ENCODE data around the gene PLEKHM3.

PLEKHM3 gene

GRCh38 chr2:208025037-208025813 is at the start of gene PLEKHM3:
PLEKHM3 (minus strand) TSS chr2:208025527; CDS start chr2:208001639, 23,888 bp downstream.
- DNase-seq, result peak; percentile 55

GRCh38 chr2:208074610-208075356 is 49.5 kb upstream of the PLEKHM3 start:
- DNase-seq, result no peak

- DNase-seq, result peak; percentile 36
Observed at GRCh38 chr2:208072250-208072892, 47.0 kb upstream of the PLEKHM3 start.

- DNase-seq, result no peak
Observed at GRCh38 chr2:208069186-208069585, 43.9 kb upstream of the PLEKHM3 start.

GRCh38 chr2:208066016-208066415 is 40.7 kb upstream of the PLEKHM3 start:
- DNase-seq, result no peak

DNA sequence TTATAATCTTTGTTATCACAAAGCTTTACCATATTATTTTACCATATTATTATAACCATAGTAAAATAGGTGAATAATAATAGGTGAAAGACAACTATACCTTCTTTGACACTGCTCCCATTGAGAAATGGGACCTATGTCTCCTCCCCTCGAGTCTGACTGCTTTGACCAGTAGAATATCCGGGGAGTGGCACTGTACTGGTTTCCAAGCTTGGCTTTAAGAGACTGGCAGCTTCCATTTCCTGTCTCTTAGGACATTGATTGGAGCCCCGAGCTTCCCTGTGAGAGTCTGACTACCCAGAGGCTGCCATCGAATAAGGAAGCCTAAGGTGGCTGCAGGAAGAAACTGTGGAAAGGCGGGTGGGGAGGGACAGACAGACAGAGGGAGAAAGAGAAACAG is 40.1 kb upstream of the PLEKHM3 start:
- DNase-seq, result no peak

GRCh38 chr2:208064220-208064961 is 39.1 kb upstream of the PLEKHM3 start:
- DNase-seq, result no peak

DNA sequence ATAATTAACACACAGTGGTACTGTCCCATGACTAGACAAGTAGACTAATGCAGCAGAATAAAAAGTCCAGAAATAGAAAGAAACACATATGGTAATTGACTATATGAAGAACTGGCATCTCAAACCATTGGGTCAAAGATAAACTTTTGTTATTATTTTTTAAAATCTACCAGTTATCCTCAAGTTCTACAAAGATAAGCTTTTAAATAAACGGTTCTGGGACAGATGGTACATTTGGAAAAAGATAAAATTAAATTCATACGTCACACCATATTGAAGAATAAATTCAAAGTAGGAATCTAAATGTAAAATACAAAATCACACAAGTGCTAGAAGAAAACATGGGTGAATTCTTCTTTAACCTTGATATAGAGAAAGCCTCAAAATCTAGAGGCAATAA is 37.6 kb upstream of the PLEKHM3 start:
- DNase-seq, result no peak

DNA sequence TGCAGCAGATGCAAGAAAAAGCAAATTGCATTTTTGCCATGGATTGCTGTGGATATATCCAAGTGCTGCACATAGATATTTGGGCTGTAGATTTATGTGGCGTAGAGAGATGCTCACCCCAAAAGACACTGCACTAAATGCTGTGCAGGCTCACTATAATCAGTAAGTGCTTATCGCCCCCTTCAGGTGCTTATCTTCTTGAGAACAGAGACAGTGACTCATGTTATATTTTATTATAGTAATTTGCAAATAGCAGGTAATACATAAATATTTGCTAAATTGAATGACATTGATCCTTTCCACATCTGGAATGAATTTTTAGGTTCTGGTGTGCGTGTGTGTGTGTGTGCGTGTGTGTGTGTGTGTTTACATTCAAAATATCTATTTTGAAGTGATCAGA is 36.8 kb upstream of the PLEKHM3 start:
- no peak for DNase-seq

DNA sequence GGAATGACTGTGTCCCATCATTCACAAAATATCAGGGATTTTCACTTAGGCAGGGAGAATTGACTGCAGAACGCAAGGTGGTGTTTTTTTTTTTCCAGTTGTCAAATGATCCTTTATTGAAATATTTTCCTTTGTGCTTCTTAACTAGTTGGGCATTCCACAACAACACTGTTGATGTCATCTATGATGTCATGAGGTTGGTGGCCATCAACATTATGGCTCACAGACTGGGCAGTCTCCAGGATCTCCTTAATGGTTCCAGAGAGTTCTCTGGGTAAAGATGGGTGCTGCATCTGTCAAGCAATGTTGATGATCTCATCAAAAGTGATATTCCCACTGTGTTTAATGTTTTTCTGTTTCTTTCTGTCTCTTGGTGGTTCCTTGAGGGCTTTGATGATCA is 31.8 kb upstream of the PLEKHM3 start:
- DNase-seq, result no peak

- no peak for DNase-seq
Observed at GRCh38 chr2:208049441-208049840, 24.1 kb upstream of the PLEKHM3 start.

DNA sequence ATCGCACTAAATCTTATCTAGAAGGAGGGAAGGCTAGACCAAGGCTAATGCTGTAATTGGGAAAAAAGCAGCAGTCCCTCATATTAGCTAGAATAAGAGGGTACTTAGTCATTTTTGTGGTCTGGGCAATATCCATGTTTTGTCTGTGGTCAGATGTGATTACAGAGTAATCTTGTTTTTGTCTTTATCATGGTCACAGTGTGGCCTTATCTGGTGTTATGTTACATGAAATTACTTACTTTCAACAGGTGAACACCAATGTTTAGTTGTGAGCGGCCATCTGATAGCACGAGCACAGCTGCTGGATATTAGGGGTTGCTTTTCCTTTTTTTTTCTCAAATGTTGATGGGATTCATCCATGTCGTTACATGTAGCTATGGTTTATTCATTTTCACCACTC is 23.7 kb upstream of the PLEKHM3 start:
- DNase-seq, result no peak

DNA sequence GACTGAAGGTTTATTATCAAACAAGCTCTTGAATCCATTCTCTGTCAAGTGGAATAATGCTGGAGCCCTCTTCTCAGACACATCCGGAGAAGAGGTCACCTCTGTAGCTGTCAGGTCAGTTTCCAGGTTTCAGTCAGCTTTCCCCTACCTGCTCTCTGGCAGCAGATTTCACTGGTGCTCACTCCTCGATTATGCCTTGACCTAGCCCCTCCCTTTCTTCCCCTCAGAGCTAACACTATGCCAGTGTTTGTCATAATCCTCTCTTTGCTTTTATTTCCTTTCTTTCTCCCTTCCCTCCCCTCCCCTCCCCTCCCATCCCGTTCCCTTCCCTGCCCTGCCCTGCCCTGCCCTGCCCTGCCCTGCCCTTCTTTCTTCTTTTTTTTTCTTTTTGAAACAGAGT is 22.5 kb upstream of the PLEKHM3 start:
- DNase-seq, result no peak

- DNase-seq, result no peak
Observed at GRCh38 chr2:208046686-208047085, 21.4 kb upstream of the PLEKHM3 start.

- no peak for DNase-seq
Observed at GRCh38 chr2:208042450-208042849, 17.1 kb upstream of the PLEKHM3 start.

DNA sequence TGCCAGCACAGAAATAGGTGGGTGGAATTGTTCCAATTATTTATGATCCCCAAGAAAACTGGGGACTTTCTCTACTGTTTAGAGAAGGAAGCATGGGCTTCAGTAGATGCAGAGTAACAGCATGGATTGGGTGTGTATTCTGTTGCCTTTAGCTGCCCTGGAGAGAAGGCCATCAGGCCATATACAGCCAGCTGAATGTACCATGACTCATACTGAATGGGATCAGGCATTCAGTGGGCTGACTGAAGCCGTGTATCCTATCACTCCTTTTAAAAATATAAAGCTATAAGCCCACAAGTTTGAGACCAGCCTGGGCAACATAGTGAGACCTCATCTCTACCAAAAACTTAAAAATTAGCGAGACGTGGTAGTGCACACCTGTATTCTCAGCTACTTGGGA is 16.7 kb upstream of the PLEKHM3 start:
- no peak for DNase-seq

DNA sequence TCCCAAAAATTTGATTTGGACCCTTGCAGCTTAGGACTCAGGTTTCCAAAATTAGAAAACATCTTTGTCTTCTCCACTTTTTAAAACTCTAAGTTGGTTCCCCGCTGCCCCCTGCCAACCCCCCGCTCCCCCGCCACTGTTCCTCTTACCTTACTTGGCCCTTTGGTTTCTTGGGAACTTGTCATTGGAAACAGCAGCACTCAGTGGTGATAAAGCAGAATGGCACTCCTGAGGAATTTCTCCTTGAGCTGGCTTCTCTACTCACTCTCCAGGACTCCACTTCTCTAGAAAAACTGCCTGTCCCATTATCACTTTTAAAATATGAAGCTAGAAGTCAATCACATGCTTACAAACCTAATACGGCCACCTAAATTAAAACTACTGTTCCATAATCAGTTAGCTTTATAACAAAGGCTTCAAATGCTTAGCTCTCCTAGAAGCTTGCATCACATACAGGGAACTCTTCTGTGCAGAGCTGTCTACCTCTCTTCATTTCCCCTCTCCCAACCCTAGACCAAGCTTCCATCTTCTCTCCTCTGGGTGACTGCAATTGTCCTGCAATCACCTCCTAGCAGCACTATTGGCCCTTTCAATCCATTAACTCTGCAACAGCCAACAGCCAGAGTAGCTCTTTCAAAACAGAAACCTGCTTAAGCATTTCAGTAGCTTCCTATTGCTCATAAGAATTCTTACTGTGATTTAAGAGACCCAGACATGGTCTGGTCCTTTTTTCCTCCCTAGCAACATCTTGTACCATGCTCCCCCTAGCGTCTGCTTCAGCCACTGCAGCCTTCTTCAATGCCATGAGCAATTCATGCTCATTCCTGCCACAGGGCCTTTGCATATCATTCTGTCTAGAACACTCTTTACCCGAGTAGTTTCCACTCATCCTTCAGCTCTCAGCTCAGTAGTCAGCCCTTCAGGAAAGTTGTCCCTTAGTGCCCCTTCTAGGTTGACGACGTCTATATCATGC is 15.2 kb upstream of the PLEKHM3 start:
- DNase-seq, result peak; percentile 3

GRCh38 chr2:208039376-208040110 is 14.2 kb upstream of the PLEKHM3 start:
- no peak for DNase-seq

DNA sequence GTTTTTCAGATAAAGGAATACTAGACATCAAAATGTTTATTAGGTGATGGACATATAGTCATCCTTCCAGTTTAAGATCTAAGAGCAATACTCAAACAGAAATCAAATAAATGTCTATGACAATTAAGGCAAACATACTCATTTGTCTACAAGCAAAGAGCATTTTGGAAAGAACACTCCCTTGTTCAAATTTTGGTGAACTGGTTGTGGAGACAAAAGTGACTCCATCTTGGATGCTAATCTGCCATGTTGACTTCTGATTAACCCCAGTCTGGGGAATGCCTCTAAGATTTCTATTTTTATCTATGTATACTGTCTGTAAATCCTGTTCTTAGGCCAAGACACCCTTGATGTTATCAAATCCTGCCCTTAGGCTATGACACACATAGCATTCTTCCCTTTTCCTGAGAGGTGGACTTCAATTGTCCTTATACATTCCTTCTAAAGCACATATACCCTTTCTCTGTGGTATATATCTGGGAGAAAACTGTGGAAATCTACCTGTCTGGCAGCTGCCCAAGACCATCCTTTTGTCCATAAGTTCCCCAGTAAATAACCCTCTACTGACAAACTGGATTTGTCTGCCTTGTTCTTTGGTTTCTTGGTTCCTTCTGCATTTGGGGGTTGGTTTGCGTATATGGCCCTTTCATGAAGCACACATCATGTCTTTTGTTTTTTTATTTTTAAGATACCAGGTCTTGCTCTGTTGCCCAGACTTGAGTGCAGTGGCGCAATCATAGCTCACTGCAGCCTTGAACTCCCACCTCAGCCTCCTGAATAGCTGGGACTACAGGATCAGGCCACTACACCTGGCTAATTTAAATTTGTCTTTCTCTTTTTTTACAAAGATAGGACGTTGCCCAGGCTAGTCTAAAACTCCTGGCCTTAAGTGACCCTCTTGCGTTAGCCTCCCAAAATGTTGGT is 12.5 kb upstream of the PLEKHM3 start:
- DNase-seq, result no peak

GRCh38 chr2:208036357-208036756 is 11.0 kb upstream of the PLEKHM3 start:
- no peak for DNase-seq
